AG04450 (cell line): ENCODE results near the gene SPTBN4. TPM values are rescaled to one million over a fixed set of nuclear protein-coding genes. Genes with fewer than 3 reads are reported as not detected.
A peak's percentile ranks its signal among the peaks of the same experiment; 100 is the strongest.

Experiments used
- CTCF ChIA-PET: fragments of 300-600, 350-600 bp; formaldehyde crosslinking; extraction: SDS; loops from one replicate; lab custom pipeline; 2022; ENCODE audit warnings: antibody characterized with exemption, inconsistent platforms; lab: Charles Lee
- POLR2A ChIA-PET: fragments of 350-600 bp; formaldehyde crosslinking; extraction: SDS; loops from one replicate; lab custom pipeline; 2021; ENCODE audit warnings: antibody characterized with exemption, inconsistent platforms; lab: Yijun Ruan, JAX
- DNase-seq: peaks from one replicate; pipeline ENCODE4 v3.0.0-alpha.2; 2011; ENCODE audit warnings: low read depth, low spot score
- H3K27ac ChIP-seq: one replicate; pipeline ENCODE4 v1.5.1; 2012; ENCODE audit warnings: low read depth, low read length, control low read depth
- H3K27me3 ChIP-seq: one replicate; pipeline ENCODE4 v1.6.0; 2012; ENCODE audit warnings: low read length; ENCODE audit not compliant: control insufficient read depth, insufficient read depth
- H3K4me3 ChIP-seq: 2 replicates; pipeline ENCODE4 v1.5.1; 2011; ENCODE audit warnings: mild to moderate bottlenecking, low read depth, low read length, control low read depth
- H3K9me3 ChIP-seq: 2 replicates; pipeline ENCODE4 v1.5.1; 2012; ENCODE audit warnings: low read length; ENCODE audit not compliant: control insufficient read depth, insufficient read depth
- CTCF ChIP-seq: IDR thresholded peaks from 2 replicates; pipeline ENCODE4 v1.5.1; 2011; ENCODE audit warnings: low read depth, low read length, control low read depth, inconsistent platforms
- polyA plus RNA-seq: library from polyadenylated mRNA; depleted of rRNA; stranded (reverse); fragments of >200 nt; gene quantifications from 2 replicates; pipeline ENCODE4 v1.2.3, GENCODE V29; 2011

The SPTBN4 gene
- polyA plus RNA-seq, 1 experiment, result 1.3 TPM

- Histone ChIP-seq H3K4me3 (no peak overlapping the region), H3K27ac (no peak overlapping the region), H3K9me3 (peaks cover 13% of the 10 kb centered on the region; the same call in 1 of the 2 replicates), H3K27me3 (no peaks in the 10 kb centered on the region)
- no peak for TF ChIP-seq CTCF
- POLR2A ChIA-PET, result no interaction called here
- CTCF ChIA-PET, result no interaction called here
- no peak for DNase-seq
Observed at GRCh38 chr19:40611096-40611495, 144.3 kb downstream of the SPTBN4 start.

GRCh38 chr19:40611900-40612698 is 145.3 kb downstream of the SPTBN4 start:
- H3K27me3 ChIP-seq, result no peaks in the 10 kb centered on the region
- H3K27ac ChIP-seq, result no peak overlapping the region
- H3K4me3 ChIP-seq, result no peak overlapping the region
- TF ChIP-seq CTCF, result no peak
- peaks cover 9% of the 10 kb centered on the region; the same call in 1 of the 2 replicates for H3K9me3 ChIP-seq
- no peak for DNase-seq
- ChIA-PET CTCF (interaction anchor here (0.5 kb wide), 1 partner anchor 23 kb away, joined by 3 read pairs; no protein-coding TSS in a partner anchor), POLR2A (no interaction called here)

GRCh38 chr19:40612831-40613689 is 146.3 kb downstream of the SPTBN4 start:
- H3K9me3 ChIP-seq, result peaks cover 9% of the 10 kb centered on the region; the same call in 1 of the 2 replicates
- peak overlapping the region; percentile 57 for H3K27ac ChIP-seq
- ChIA-PET CTCF (interaction anchor here (4.4 kb wide), 1 partner anchor 22 kb away, joined by 53 read pairs; no protein-coding TSS in a partner anchor), POLR2A (interaction anchor here (0.5 to 1.2 kb wide), 4 partner anchors 9 to 147 kb away, joined by 3 to 8 read pairs (median 4); partner anchors contain the start of gene BLVRB)
- no peaks in the 10 kb centered on the region for H3K27me3 ChIP-seq
- TF ChIP-seq CTCF, result no peak
- peak overlapping the region; percentile 88 for H3K4me3 ChIP-seq
- no peak for DNase-seq

GRCh38 chr19:40613690-40614621 is 147.2 kb downstream of the SPTBN4 start:
- POLR2A ChIA-PET, result interaction anchor here (0.5 to 1.9 kb wide), 13 partner anchors 8 to 193 kb away, joined by 3 to 36 read pairs (median 7); partner anchors contain the start of genes BLVRB and SERTAD1
- peak; percentile 67 for DNase-seq
- peak overlapping the region; percentile 88 for H3K4me3 ChIP-seq
- peak overlapping the region; percentile 95 for H3K27ac ChIP-seq
- CTCF ChIA-PET, result interaction anchor here (1.5 to 4.4 kb wide), 2 partner anchors 21 to 192 kb away, joined by 3 to 53 read pairs; no protein-coding TSS in a partner anchor
- peaks cover 9% of the 10 kb centered on the region; the same call in 1 of the 2 replicates for H3K9me3 ChIP-seq
- no peak for TF ChIP-seq CTCF
- H3K27me3 ChIP-seq, result no peaks in the 10 kb centered on the region
